ENCODE measurements around the gene RAB22A.

GRCh38 chr20:58294497-58295455 is 14.7 kb upstream of the RAB22A start:
- TF ChIP-seq, protein P1, sequence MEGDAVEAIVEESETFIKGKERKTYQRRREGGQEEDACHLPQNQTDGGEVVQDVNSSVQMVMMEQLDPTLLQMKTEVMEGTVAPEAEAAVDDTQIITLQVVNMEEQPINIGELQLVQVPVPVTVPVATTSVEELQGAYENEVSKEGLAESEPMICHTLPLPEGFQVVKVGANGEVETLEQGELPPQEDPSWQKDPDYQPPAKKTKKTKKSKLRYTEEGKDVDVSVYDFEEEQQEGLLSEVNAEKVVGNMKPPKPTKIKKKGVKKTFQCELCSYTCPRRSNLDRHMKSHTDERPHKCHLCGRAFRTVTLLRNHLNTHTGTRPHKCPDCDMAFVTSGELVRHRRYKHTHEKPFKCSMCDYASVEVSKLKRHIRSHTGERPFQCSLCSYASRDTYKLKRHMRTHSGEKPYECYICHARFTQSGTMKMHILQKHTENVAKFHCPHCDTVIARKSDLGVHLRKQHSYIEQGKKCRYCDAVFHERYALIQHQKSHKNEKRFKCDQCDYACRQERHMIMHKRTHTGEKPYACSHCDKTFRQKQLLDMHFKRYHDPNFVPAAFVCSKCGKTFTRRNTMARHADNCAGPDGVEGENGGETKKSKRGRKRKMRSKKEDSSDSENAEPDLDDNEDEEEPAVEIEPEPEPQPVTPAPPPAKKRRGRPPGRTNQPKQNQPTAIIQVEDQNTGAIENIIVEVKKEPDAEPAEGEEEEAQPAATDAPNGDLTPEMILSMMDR (IDR thresholded peaks at IDR 0.05; ENCODE audit: extremely low read depth in 1 of 2, insufficient read depth in 1 of 2, low read depth in 1 of 2, low read length in 2 of 2): no peak
- TF ChIP-seq MYC (IDR thresholded peaks at IDR 0.05; ENCODE audit: low read depth, low read length) (no peak), EZH2 (IDR thresholded peaks at IDR 0.05; ENCODE audit: borderline replicate concordance, low read depth, low read length, severe bottlenecking) (no peak), MAX (IDR thresholded peaks at IDR 0.05; ENCODE audit: insufficient read depth, insufficient read length) (no peak), JUN (IDR thresholded peaks at IDR 0.05; ENCODE audit: borderline replicate concordance, insufficient read depth, insufficient read length, low read depth) (no peak), POLR2A (IDR thresholded peaks at IDR 0.05; ENCODE audit: low read depth, low read length) (no peak)
